K562 (cell line): ENCODE measurements around the gene HYI. TPM values are rescaled to one million over a fixed set of nuclear protein-coding genes. Genes with fewer than 3 reads are reported as not detected.
"Not testable (repeated sequence)": the region's sequence is repeated elsewhere in the genome, so short reads cannot be mapped to it uniquely, and the experiment has no call there.

Source experiments
- ATAC-seq: fragments of 200-7000 bp; cut with Tn5 transposase; 3 replicates; pipeline ENCODE4 v1.9.1; 2020; ENCODE audit warnings: moderate library complexity
- BruUV-seq: library from RNA; stranded (reverse); fragments of 400-500 nt; replicated peaks from 2 replicates; lab custom pipeline; 2021; lab: Mats Ljungman, UMichigan
- CTCF ChIA-PET: fragments of 300-600 bp; formaldehyde crosslinking; extraction: SDS; loops from one replicate; lab custom pipeline; 2021; ENCODE audit warnings: low intra/inter-chr PET ratio; lab: Yijun Ruan, JAX
- POLR2A ChIA-PET: fragments of 300-600, 350-650 bp; sonication (Branson Sonifier 250); formaldehyde crosslinking; extraction: SDS; loops from one replicate; lab custom pipeline; 2021; ENCODE audit warnings: antibody characterized with exemption, inconsistent platforms; lab: Yijun Ruan, JAX
- DNase-seq, 4 experiments: peaks; one replicate each; pipeline versions ENCODE4 v3.0.0 to v3.0.0-alpha.2; 2011 to 2018; ENCODE audit warnings: low spot score in 3 of 4, mixed read lengths in 3 of 4; ENCODE audit errors: extremely low read depth in 1 of 4
- FAIRE-seq: peaks from 2 replicates; lab custom pipeline; 2011; peaks lifted over from hg19 to GRCh38; lab: Jason Lieb, UNC
- H2AFZ ChIP-seq: 2 replicates; pipeline ENCODE4 v1.6.0; 2011; ENCODE audit warnings: low read depth, low read length, control low read depth, inconsistent platforms
- H3K27ac ChIP-seq: fragments of 200-600 bp; 3 replicates; pipeline ENCODE4 v1.8.0; 2011; ENCODE audit warnings: low read depth, mild to moderate bottlenecking, control low read depth, inconsistent platforms, low read length, moderate library complexity, mixed read lengths; ENCODE audit errors: extremely low read depth
- H3K27me3 ChIP-seq, 2 experiments: fragments of 300-600 bp in 1 of 2; 2 replicates in 1 of 2; 3 replicates in 1 of 2; pipeline versions ENCODE4 v1.6.0 to v1.8.0; 2011; ENCODE audit warnings: inconsistent platforms in 2 of 2, low read length in 2 of 2, mild to moderate bottlenecking in 1 of 2, mixed read lengths in 1 of 2, moderate library complexity in 1 of 2; ENCODE audit not compliant: control insufficient read depth in 2 of 2, insufficient read depth in 2 of 2
- H3K36me3 ChIP-seq: fragments of 300-600 bp; 3 replicates; pipeline ENCODE4 v1.8.0; 2011; ENCODE audit warnings: mild to moderate bottlenecking, low read length, inconsistent platforms; ENCODE audit not compliant: control insufficient read depth, insufficient read depth
- H3K4me1 ChIP-seq, 2 experiments: fragments of 200-600 bp in 1 of 2; replicated peaks in 1 of 2; 2 replicates in 1 of 2; 3 replicates in 1 of 2; pipeline versions ENCODE4 v1.5.1 to v1.8.0; 2011; ENCODE audit warnings: inconsistent platforms in 2 of 2, low read length in 2 of 2, mild to moderate bottlenecking in 1 of 2, mixed read lengths in 1 of 2, moderate library complexity in 1 of 2; ENCODE audit not compliant: control insufficient read depth in 2 of 2, insufficient read depth in 2 of 2
- H3K4me2 ChIP-seq: 2 replicates; pipeline ENCODE4 v1.6.1; 2011; ENCODE audit warnings: low read length, control low read depth, inconsistent platforms, mixed read lengths; ENCODE audit not compliant: insufficient read depth
- H3K4me3 ChIP-seq: fragments of 200-600 bp; sonication (generic), shearing (Covaris generic); 2 replicates; pipeline ENCODE4 v1.5.1; 2016; ENCODE audit warnings: control low read depth, inconsistent platforms
- H3K79me2 ChIP-seq: fragments of 200-600 bp; 3 replicates; pipeline ENCODE4 v1.8.0; 2011; ENCODE audit warnings: low read length, inconsistent platforms; ENCODE audit not compliant: control insufficient read depth, insufficient read depth
- H3K9ac ChIP-seq, 2 experiments: 2 replicates each; pipeline versions ENCODE4 v1.6.0 to v1.6.1; 2011; ENCODE audit warnings: low read depth in 2 of 2, low read length in 2 of 2, control low read depth in 1 of 2, inconsistent platforms in 1 of 2, mild to moderate bottlenecking in 1 of 2, mixed read lengths in 1 of 2; ENCODE audit not compliant: insufficient read depth in 1 of 2
- H3K9me1 ChIP-seq: one replicate; pipeline ENCODE4 v1.6.0; 2011; ENCODE audit warnings: inconsistent platforms, mild to moderate bottlenecking, low read length, moderate library complexity; ENCODE audit not compliant: control insufficient read depth, insufficient read depth
- H3K9me3 ChIP-seq: replicated peaks from 2 replicates; pipeline ENCODE4 v1.5.1; 2011; ENCODE audit warnings: low read depth, low read length, inconsistent platforms; ENCODE audit not compliant: control insufficient read depth, insufficient read depth
- H4K20me1 ChIP-seq: replicated peaks from 2 replicates; pipeline ENCODE4 v1.6.1; 2011; ENCODE audit warnings: low read length, inconsistent platforms, mixed read lengths; ENCODE audit not compliant: control insufficient read depth, insufficient read depth
- BCOR ChIP-seq: fragments of 450-650 bp; IDR thresholded peaks from 2 replicates; pipeline ENCODE4 v1.6.1; 2016
- CGGBP1 ChIP-seq: fragments of 250-450 bp; sonication (Bioruptor Pico); IDR thresholded peaks from 2 replicates; pipeline ENCODE4 v1.9.0; 2021; ENCODE audit warnings: mild to moderate bottlenecking
- HDAC6 ChIP-seq: IDR thresholded peaks from 2 replicates; pipeline ENCODE4 v1.6.1; 2012; ENCODE audit warnings: low read depth, mild to moderate bottlenecking, control low read depth, inconsistent platforms, low read length, moderate library complexity
- KDM1A ChIP-seq, 2 experiments: fragments of 450-650 bp; IDR thresholded peaks; 2 replicates each; pipeline ENCODE4 v1.6.1; 2016; ENCODE audit warnings: mild to moderate bottlenecking in 2 of 2
- RB1 ChIP-seq: fragments of 450-650 bp; IDR thresholded peaks from 2 replicates; pipeline ENCODE4 v1.6.1; 2017; ENCODE audit warnings: low read depth, mild to moderate bottlenecking
- UBTF ChIP-seq, 2 experiments: IDR thresholded peaks; 2 replicates each; pipeline ENCODE4 v1.6.1; 2012; ENCODE audit warnings: improper control_type of control experiment in 2 of 2, low read depth in 2 of 2, low read length in 2 of 2, borderline replicate concordance in 1 of 2
- WHSC1 ChIP-seq: IDR thresholded peaks from one replicate; pipeline ENCODE4 v1.6.1; 2012; ENCODE audit warnings: low read length, control low read depth, inconsistent platforms
- ZBTB43 ChIP-seq: sonication (generic); formaldehyde crosslinking; IDR thresholded peaks from 2 replicates; pipeline ENCODE4 v1.8.0; 2023; ENCODE audit warnings: mild to moderate bottlenecking, missing genetic modification reagents
- ZNF146 ChIP-seq: IDR thresholded peaks from one replicate; pipeline ENCODE4 v1.6.1; 2018; ENCODE audit warnings: missing compliant biosample characterization; ENCODE audit not compliant: unreplicated experiment
- ZNF3 ChIP-seq: fragments of 250-450 bp; sonication (Bioruptor Pico); IDR thresholded peaks from 2 replicates; pipeline ENCODE4 v1.5.0; 2021; ENCODE audit warnings: mild to moderate bottlenecking, moderate library complexity
- ZNF717 ChIP-seq: fragments of 250-450 bp; sonication (Bioruptor Pico); IDR thresholded peaks from 2 replicates; pipeline ENCODE4 v1.5.0; 2021
- ZZZ3 ChIP-seq: fragments of 450-650 bp; IDR thresholded peaks from 2 replicates; pipeline ENCODE4 v1.6.1; 2016; ENCODE audit warnings: antibody characterized with exemption, mild to moderate bottlenecking, moderate library complexity
- WGBS: fragments of 100-300 bp; shearing (Covaris generic); methylation state at CpG from one replicate; pipeline ENCODE4 v1.1.6; 2016; ENCODE audit warnings: low coverage, mixed read lengths; ENCODE audit not compliant: insufficient coverage; ENCODE audit errors: missing lambda C conversion rate; 5-methylcytosine and 5-hydroxymethylcytosine counted together
- in situ Hi-C: fragments of 300-500 bp; cut with MboI; formaldehyde crosslinking; loops from 4 replicates; pipeline ENCODE4 v1.15.0; 2018; ENCODE audit warnings: inconsistent platforms, mixed read lengths
- intact Hi-C: fragments of 100-400 bp; cut with micrococcal nuclease; formaldehyde crosslinking; loops from 2 replicates; pipeline ENCODE4 v1.14.2; 2022
- polyA plus RNA-seq, 8 experiments: library from polyadenylated mRNA; depleted of rRNA in 4 of 8; stranded (reverse) in 5 of 8; unstranded in 3 of 8; fragments of >200 nt; fragmentation: Nextera tagmentation in 2 of 8; fragmentation: Illumina TruSeq in 1 of 8; extraction: Ambion mirVana in 2 of 8; extraction: Trizol in 1 of 8; gene quantifications; 2 replicates each; pipeline versions ENCODE4 v1.2.1 to v1.2.3, GENCODE V29; 2011 to 2014; ENCODE audit warnings: inconsistent platforms in 1 of 8, missing spikeins in 1 of 8
- total RNA-seq, 7 experiments: library from RNA; depleted of rRNA in 6 of 7; stranded (reverse); fragments of >200 nt in 6 of 7; fragmentation: Illumina TruSeq in 2 of 7; extraction: Trizol in 2 of 7; gene quantifications; 2 replicates each; pipeline versions ENCODE4 v1.2.1 to v1.2.3, GENCODE V29; 2011 to 2021; ENCODE audit warnings: low replicate concordance in 1 of 7

HYI gene
- total and polyA plus RNA-seq, 9 of the 15 experiments (the other 6 are each of a cell fraction or from before 2014, with no cell fraction given): 0.04 to 4.1 (median 1.4) TPM; not detected in 1

- DNase-seq, H3K9ac ChIP-seq, H3K27me3 ChIP-seq, ATAC-seq, H3K27ac ChIP-seq, H3K4me2 ChIP-seq, H3K4me1 ChIP-seq, H3K9me3 ChIP-seq, H3K9me1 ChIP-seq, H3K79me2 ChIP-seq, H3K4me3 ChIP-seq, BruUV-seq, H2AFZ ChIP-seq, H4K20me1 ChIP-seq, intact Hi-C loops, FAIRE-seq: not testable (repeated sequence)
- in situ Hi-C loops: loop anchor here (5.0 to 10.0 kb wide), 2 partner anchors 186 to 509 kb away; no protein-coding TSS in a partner anchor
- TF ChIP-seq ZNF146 (CRISPR knock-in tag) (peak; percentile 71), BCOR (0 out of 2 replicates have a peak, but pooled peaks have one; percentile 46), ZNF3 (CRISPR knock-in tag) (0 out of 2 replicates have a peak, but pooled peaks have one; percentile 25), KDM1A (IDR thresholded peaks at IDR 0.05) (0 out of 4 replicates have a peak, but pooled peaks of 1 of the 2 experiments have one; percentile 29)
- peaks cover 15% of the 10 kb centered on the region; the same call in 2 of the 3 replicates for H3K36me3 ChIP-seq
- 75% methylated on average over 1 of the region's 1 CpG for WGBS
- CTCF ChIA-PET: interaction anchor here (4.4 kb wide), 1 partner anchor 184 kb away, joined by 63 read pairs; no protein-coding TSS in a partner anchor
- POLR2A ChIA-PET: interaction anchor here (0.6 to 1.7 kb wide), 3 partner anchors 50 to 188 kb away, joined by 3 read pairs; no protein-coding TSS in a partner anchor
Observed at GRCh38 chr1:43413426-43413825, 40.3 kb downstream of the HYI start.

DNA sequence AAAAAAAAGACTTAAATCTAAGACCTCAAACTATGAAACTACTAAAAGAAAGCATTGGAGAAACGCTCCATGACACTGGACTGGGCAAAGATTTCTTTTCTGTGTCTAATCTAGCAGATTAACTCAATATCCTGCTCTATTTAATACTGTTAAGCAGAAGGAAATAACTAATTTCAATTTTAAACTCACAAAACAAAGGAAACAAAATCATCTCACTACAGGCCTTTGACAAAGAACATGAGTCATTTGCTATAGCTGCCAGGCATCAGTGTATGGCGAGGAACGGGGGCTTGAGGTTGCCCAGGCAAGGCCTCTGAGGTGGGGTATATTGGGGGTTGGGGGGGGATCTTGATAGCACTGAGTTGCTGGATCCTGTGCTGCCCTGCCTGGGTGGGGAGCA lies 43.2 kb downstream of the HYI start:
- Histone ChIP-seq H3K4me2 (no peak overlapping the region), H3K4me3 (no peak overlapping the region), H4K20me1 (peaks cover 3% of the 10 kb centered on the region), H3K79me2 (no peaks in the 10 kb centered on the region), H2AFZ (no peak overlapping the region), H3K27me3 (no peaks in the 10 kb centered on the region), H3K4me1 (peaks cover 0 to 2% of the 10 kb centered on the region in 2 experiments; a peak in 3 of 5 replicates), H3K27ac (no peak overlapping the region), H3K9ac (no peak overlapping the region), H3K9me3 (no peaks in the 10 kb centered on the region), H3K9me1 (no peaks in the 10 kb centered on the region), H3K36me3 (peaks cover 22% of the 10 kb centered on the region)
- POLR2A ChIA-PET: interaction anchor here (1.1 kb wide), 1 partner anchor 186 kb away, joined by 3 read pairs; no protein-coding TSS in a partner anchor
- no peak for DNase-seq
- ATAC-seq: no peak
- FAIRE-seq: no peak
- in situ Hi-C loops: loop anchor here (5.0 to 10.0 kb wide), 2 partner anchors 183 to 506 kb away; no protein-coding TSS in a partner anchor
- intact Hi-C loops: no loop called here
- CTCF ChIA-PET: no interaction called here
- 86% methylated on average over 3 of the region's 3 CpGs for WGBS
- no TSS peak for BruUV-seq
- TF ChIP-seq ZZZ3 (no peak), ZNF717 (CRISPR knock-in tag) (no peak), HDAC6 (no peak), CGGBP1 (CRISPR knock-in tag) (no peak), WHSC1 (no peak), ZBTB43 (no peak), RB1 (no peak), UBTF (IDR thresholded peaks at IDR 0.05; ENCODE audit: borderline replicate concordance in 1 of 2, low read depth in 2 of 2, low read length in 2 of 2) (no peak)
